ENCODE measurements around the gene RETREG2. TPM values are rescaled to one million over a fixed set of nuclear protein-coding genes. Genes with fewer than 3 reads are reported as not detected.

Gene RETREG2
- total RNA-seq, 4 donors from 2014 or later: 30.7 to 67.0 (median 62.9) TPM

DNA sequence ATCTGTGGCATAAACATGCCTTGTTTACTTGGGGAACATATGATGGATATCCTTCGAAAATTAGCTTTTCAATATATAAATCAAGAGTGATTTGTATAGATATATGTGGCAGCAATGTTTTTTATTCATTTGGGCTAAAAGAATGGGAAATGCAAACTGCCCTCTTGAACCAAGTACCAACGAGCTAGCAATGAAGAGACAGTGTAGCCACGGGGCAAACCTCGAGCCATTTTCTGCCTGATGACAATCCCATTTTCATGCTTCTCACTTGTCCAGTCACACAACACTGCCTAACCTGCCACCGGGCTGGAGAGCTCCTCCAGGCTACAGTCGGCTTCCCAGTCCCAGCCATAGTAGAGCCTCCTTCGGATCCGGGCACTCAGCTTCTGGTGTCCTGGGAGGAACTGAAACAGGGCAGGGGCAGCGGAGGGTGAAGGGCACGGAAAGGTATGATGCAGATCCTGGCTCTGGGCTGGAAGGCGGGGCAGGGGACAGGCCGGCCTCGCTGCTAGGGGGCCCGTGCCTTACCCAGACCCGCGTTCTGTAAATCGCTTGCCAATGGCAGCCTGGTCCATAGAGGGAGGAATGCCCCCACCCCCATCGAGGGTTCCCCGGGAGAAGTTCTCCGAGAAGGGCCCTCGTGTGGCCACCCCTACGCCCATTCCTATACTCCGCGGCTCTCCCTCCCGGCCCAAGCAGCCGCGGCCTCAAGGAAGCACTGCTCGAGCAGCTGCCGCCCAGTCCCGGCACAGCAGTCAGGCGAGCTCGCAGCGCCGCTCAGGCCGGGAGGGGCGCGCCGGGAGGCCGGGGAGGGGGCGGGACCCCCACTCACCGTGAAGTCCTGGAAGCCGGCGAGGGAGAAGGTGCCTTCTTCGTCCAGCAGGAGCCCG is 1.9 kb upstream of the RETREG2 start:
- TF ChIP-seq, protein P1, sequence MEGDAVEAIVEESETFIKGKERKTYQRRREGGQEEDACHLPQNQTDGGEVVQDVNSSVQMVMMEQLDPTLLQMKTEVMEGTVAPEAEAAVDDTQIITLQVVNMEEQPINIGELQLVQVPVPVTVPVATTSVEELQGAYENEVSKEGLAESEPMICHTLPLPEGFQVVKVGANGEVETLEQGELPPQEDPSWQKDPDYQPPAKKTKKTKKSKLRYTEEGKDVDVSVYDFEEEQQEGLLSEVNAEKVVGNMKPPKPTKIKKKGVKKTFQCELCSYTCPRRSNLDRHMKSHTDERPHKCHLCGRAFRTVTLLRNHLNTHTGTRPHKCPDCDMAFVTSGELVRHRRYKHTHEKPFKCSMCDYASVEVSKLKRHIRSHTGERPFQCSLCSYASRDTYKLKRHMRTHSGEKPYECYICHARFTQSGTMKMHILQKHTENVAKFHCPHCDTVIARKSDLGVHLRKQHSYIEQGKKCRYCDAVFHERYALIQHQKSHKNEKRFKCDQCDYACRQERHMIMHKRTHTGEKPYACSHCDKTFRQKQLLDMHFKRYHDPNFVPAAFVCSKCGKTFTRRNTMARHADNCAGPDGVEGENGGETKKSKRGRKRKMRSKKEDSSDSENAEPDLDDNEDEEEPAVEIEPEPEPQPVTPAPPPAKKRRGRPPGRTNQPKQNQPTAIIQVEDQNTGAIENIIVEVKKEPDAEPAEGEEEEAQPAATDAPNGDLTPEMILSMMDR (IDR thresholded peaks at IDR 0.05; ENCODE audit: low read depth): no peak

DNA sequence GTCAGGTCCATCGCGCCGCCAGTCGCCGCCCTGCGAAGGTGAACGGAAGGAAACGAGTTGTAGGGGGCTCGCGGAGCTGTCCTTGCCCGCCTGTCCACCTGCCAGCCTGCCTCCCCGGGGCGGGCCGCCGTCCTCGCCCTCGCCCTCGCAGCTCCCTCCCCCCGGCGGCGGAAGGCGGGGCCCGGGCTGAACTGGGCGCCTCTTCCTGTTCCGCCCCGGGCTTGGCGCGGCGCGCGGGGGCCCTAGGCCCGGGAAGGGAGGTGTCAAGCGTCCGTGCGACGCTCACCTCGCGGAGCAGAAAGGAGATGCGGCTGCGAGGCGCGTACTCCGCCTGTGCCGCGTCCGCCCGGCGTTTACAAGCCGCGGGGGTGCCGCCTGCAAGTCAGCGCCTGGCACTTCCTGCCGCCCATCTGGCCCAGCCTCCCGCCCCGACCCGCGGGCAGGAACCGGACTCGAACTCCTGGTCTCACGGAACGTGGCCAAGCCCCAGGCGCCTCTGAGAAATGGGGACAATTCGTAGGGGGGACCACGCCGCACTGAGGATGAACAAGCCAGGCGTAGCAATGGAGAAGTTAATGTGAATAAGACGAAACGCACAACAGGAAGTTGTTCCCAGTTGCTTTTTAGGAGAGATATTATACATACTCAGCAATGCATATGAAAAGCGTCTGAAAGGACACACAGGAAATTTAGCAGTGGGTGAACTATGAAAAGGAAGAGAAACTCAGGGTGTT is 1.1 kb upstream of the RETREG2 start, which contains the start of gene CNPPD1:
CNPPD1 (minus strand) TSS at position 108 of the 734 bp plus-strand sequence; CDS start at position 11, 97 bp downstream.
- TF ChIP-seq, protein P1 (IDR thresholded peaks at IDR 0.05; ENCODE audit: low read depth): no peak

DNA sequence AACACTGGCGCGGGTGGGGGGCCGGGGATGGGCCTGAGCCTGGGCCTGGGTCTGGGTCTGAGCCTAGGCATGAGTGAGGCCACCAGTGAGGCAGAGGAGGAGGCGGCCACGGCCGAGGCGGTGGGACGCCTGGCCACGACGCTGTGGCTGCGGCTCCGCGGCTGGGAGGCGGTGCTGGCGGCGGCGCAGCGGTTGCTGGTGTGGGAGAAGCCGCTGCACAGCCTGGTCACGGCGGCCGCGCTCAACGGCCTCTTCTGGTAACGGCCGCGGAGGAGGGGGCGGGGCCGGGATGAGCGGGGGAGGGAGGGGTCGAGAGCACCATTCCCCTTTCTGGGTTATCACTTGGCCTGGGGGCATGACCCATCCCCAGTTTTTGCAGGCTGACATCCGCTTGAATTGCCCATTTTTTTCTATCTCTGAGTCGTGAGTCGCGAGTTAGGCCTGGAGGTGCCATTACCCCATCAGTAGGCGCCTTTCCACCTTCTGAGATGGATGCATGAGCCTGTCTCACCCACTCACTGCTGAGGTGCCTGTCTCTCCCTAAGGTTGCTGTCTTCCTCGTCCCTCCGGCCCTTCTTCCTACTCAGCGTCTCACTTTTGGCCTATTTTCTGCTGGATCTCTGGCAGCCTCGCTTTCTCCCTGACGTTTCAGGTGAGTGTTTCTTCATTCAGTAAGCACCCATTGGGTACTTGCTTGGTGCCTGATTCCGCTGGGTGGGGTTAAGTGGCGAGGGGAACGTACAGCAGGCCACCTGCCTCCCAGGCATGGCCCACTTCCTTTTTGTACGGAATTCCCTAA is 501 bp downstream of the RETREG2 start:
- TF ChIP-seq, protein P1 (IDR thresholded peaks at IDR 0.05; ENCODE audit: low read depth): no peak

DNA sequence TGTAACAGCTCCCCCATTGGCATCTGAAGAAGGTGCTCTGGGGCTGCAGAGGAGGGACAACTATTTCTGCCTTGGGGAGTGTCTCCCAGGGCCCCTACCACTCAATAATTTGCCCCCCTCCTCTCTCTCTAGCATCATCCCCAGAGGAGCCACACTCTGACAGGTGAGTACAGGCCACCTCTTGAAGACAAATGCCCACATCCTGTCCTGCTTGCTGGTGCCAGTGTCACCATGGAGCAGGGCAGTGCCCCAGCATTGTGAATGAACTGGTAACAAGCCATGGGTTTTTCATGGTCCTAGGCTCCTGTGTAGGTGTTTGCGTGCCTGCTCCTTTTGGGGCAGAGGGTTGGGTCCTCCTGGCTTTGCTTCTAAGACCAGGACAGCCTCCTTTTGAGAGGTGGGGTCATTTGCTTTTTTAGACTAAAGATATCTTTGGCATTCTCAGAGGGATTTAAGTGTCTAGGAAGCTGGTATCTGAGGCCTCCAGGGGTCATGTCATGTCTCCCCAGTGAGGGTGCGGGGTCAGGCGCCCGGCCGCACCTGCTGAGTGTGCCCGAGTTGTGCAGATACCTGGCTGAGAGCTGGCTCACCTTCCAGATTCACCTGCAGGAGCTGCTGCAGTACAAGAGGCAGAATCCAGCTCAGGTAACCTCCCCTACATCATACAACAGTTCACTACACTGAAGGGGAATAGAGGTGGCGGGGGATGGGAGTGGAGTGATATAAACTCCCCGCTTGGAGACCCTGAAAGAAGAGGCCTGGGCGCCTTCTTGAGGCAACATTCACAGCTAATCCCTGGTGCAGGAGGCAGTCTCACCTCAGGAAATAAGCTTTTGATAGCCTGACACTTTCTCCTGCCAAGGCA is 1.8 kb downstream of the RETREG2 start:
- TF ChIP-seq, protein P1 (IDR thresholded peaks at IDR 0.05; ENCODE audit: low read depth): no peak

DNA sequence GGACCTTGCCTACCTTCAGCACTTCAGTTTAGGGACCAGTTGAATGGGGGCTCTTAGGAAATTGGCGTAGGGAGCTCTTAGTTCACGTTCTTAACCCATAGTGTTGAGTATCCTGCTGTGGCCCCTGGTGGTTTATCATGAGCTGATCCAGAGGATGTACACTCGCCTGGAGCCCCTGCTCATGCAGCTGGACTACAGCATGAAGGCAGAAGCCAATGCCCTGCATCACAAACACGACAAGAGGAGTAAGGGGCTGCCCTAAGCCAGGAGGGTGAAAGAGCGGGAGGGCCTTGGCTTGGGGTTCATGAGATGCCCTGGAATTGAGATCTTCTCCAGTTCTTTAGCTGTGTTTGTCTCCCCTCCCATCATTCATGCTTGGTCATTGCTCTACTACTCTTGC is 2.9 kb downstream of the RETREG2 start:
- TF ChIP-seq, protein P1 (IDR thresholded peaks at IDR 0.05; ENCODE audit: low read depth): no peak

DNA sequence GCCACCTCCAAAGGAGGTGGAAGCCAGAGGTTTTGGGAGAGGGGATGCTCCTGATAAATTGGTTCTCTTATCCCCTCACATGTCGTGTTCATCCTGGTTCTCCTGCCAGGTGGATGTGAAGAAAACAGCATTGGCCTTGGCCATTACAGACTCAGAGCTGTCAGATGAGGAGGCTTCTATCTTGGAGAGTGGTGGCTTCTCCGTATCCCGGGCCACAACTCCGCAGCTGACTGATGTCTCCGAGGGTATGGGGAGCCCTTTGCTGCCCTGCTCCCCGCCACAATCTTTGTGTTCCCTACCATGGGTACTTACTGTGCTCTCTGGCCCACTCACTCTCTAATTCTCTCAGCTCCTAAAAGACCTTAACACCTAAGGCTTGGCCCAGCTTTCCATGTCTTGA is 3.5 kb downstream of the RETREG2 start:
- TF ChIP-seq, protein P1 (IDR thresholded peaks at IDR 0.05; ENCODE audit: low read depth): no peak
